ENCODE measurements around the gene MRM1.

Gene MRM1

DNA sequence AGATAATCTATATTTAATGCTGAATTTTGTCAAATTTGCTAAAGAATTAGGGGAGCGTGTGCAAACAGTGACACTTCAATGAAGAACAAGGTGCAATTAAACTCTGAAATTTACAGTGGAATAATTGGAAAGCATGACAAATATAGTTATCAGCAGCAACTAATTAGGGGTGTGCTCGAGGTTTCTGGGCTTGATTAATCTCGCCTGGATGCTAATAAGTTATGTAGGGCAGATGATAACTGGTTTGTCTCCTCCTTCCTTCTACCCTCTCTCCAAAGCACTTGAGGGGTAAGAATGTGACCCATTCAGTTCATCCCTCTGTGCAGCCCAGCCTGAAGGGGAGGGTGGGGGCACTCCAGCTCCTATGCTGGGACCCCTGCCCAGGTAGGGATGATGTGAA is 21.9 kb downstream of the MRM1 start:
- Histone ChIP-seq H2AFZ (ENCODE audit: low read length) (no peak overlapping the region), H3K4me1 (ENCODE audit: insufficient read depth, low read length, severe bottlenecking) (peaks cover 3% of the 10 kb centered on the region), H3K27me3 (ENCODE audit: insufficient read depth, low read length) (no peaks in the 10 kb centered on the region), H3F3A (ENCODE audit: insufficient read depth, low read length) (no peaks in the 10 kb centered on the region), H3K9me2 (ENCODE audit: low read depth, low read length) (no peaks in the 10 kb centered on the region), H3K9ac (ENCODE audit: low read length) (no peak overlapping the region), H3K4me3 (ENCODE audit: low read depth, low read length, poor library complexity, severe bottlenecking) (no peak overlapping the region), H3K79me2 (ENCODE audit: insufficient read depth, low read length) (no peaks in the 10 kb centered on the region), H4K20me1 (ENCODE audit: insufficient read depth, low read length) (no peaks in the 10 kb centered on the region), H3K9me3 (ENCODE audit: low read length) (no peaks in the 10 kb centered on the region), H3K4me2 (ENCODE audit: low read length) (no peak overlapping the region), H3K27ac (ENCODE audit: low read depth, low read length, poor library complexity, severe bottlenecking) (no peak overlapping the region), H3K36me3 (ENCODE audit: insufficient read depth, low read length) (no peaks in the 10 kb centered on the region)
- no peak for TF ChIP-seq EZH2 (IDR thresholded peaks at IDR 0.05; ENCODE audit: borderline replicate concordance, low read length)
- no peak for TF ChIP-seq CTCF (IDR thresholded peaks at IDR 0.05; ENCODE audit: low read length)

DNA sequence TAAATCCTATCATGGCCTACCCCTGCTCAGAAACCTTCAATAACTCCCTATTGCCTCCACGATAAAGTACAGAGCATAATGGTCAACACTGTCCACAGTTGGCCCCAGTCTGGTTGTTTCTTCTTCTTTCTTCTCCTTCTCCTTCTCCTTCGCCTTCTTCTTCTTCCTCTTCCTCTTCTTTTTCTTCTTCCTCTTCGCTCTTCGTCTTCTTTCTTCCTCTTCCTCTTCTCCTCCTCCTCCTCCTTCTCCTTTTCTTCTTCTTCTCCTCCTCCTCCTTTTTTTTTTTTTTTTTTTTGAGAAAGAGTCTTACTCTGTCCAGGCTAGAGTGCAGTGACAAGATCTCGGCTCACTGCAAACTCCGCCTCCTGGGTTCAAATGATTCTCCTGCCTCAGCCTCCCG is 23.8 kb downstream of the MRM1 start:
- no peaks in the 10 kb centered on the region for H3K9me3 ChIP-seq (ENCODE audit: low read length)
- no peaks in the 10 kb centered on the region for H3K27me3 ChIP-seq (ENCODE audit: insufficient read depth, low read length)
- H4K20me1 ChIP-seq (ENCODE audit: insufficient read depth, low read length): no peaks in the 10 kb centered on the region
- H3K79me2 ChIP-seq (ENCODE audit: insufficient read depth, low read length): no peaks in the 10 kb centered on the region
- no peak overlapping the region for H3K27ac ChIP-seq (ENCODE audit: low read depth, low read length, poor library complexity, severe bottlenecking)
- H3K4me1 ChIP-seq (ENCODE audit: insufficient read depth, low read length, severe bottlenecking): no peaks in the 10 kb centered on the region
- no peaks in the 10 kb centered on the region for H3F3A ChIP-seq (ENCODE audit: insufficient read depth, low read length)
- H3K4me3 ChIP-seq (ENCODE audit: low read depth, low read length, poor library complexity, severe bottlenecking): no peak overlapping the region
- H3K36me3 ChIP-seq (ENCODE audit: insufficient read depth, low read length): no peaks in the 10 kb centered on the region
- no peak overlapping the region for H3K9ac ChIP-seq (ENCODE audit: low read length)
- H2AFZ ChIP-seq (ENCODE audit: low read length): no peak overlapping the region
- no peak for TF ChIP-seq EZH2 (IDR thresholded peaks at IDR 0.05; ENCODE audit: borderline replicate concordance, low read length)
- TF ChIP-seq CTCF (IDR thresholded peaks at IDR 0.05; ENCODE audit: low read length): no peak
- no peaks in the 10 kb centered on the region for H3K9me2 ChIP-seq (ENCODE audit: low read depth, low read length)
- H3K4me2 ChIP-seq (ENCODE audit: low read length): no peak overlapping the region

DNA sequence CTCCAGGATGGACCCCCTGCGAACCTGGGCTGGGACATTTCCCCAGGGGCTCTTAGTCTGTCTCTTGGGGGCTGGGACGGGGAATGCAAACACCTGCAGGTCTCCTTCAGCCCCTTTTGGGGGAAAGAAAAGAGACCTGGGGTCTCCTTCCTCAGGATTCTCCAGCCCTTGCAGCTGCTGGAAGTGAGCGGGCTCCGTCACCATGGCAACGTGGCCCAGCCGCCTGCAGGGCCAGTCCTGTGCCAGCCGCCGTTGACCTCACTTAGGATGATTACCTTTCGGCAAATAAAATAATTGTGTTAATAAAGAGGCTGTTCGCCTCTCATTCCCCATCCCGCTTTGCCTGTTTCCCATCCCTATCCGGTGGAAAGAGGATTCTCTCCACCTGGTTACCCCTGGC is 25.7 kb downstream of the MRM1 start:
- H3F3A ChIP-seq (ENCODE audit: insufficient read depth, low read length): no peaks in the 10 kb centered on the region
- TF ChIP-seq EZH2 (IDR thresholded peaks at IDR 0.05; ENCODE audit: borderline replicate concordance, low read length) (no peak), CTCF (IDR thresholded peaks at IDR 0.05; ENCODE audit: low read length) (no peak)
- no peak overlapping the region for H3K4me2 ChIP-seq (ENCODE audit: low read length)
- no peak overlapping the region for H2AFZ ChIP-seq (ENCODE audit: low read length)
- no peak overlapping the region for H3K27ac ChIP-seq (ENCODE audit: low read depth, low read length, poor library complexity, severe bottlenecking)
- H4K20me1 ChIP-seq (ENCODE audit: insufficient read depth, low read length): no peaks in the 10 kb centered on the region
- H3K9me2 ChIP-seq (ENCODE audit: low read depth, low read length): no peaks in the 10 kb centered on the region
- no peaks in the 10 kb centered on the region for H3K36me3 ChIP-seq (ENCODE audit: insufficient read depth, low read length)
- no peaks in the 10 kb centered on the region for H3K79me2 ChIP-seq (ENCODE audit: insufficient read depth, low read length)
- H3K27me3 ChIP-seq (ENCODE audit: insufficient read depth, low read length): no peaks in the 10 kb centered on the region
- H3K4me1 ChIP-seq (ENCODE audit: insufficient read depth, low read length, severe bottlenecking): no peaks in the 10 kb centered on the region
- H3K4me3 ChIP-seq (ENCODE audit: low read depth, low read length, poor library complexity, severe bottlenecking): no peak overlapping the region
- no peak overlapping the region for H3K9ac ChIP-seq (ENCODE audit: low read length)
- no peaks in the 10 kb centered on the region for H3K9me3 ChIP-seq (ENCODE audit: low read length)
